IPS DF 4.7 (cell line): ENCODE measurements around the gene HBD.

Experiments
- DNase-seq: peaks from one replicate; pipeline ENCODE4 v3.0.0-alpha.2; 2013; ENCODE audit warnings: low spot score; ENCODE audit errors: extremely low read depth

The HBD gene

DNA sequence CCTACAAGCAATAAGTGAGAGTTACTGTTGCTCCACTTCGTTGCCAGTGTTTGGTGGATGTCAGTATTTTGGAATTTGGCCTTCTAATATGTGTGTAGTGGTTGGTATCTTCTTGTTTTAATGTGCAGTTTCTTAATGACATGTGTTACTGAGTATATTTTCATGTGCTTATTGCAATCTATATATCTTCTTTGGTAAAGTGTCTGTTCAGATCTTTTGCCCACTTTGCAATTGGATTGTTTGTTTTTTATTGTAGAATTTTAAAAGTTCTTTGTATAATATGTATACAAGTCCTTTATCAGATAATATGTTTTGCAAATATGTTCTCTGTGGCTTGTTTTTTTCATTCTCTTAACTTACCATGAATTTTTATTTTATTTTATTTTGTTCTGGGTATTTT, 41.5 kb downstream of the HBD start:
- DNase-seq = no peak

DNA sequence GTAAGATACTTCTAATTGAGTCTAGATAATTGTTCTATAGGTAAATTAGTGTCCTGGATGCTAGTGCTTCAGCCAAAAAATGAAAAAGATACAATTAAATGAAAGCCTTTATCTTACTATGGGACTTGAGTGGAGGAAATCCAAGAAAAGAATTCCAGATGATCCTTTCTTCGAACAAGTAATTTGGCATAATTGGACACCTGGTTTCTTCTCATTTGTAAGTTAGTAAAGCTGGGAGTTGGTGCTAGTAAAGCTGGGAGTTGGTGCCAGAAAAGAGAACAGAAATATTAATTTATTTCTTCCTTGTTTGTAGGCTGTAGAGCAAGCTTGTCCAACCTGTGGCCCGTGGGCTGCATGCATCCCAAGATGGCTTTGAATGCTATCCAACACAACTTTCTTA, 46.1 kb downstream of the HBD start:
- DNase-seq = no peak
